Astrocyte of the cerebellum (primary cell): ENCODE measurements around the gene DNAJB1.

Experiments
- DNase-seq: peaks from one replicate; pipeline ENCODE4 v3.0.0-alpha.2; 2011; ENCODE audit warnings: low read depth
- H3K4me3 ChIP-seq: 2 replicates; pipeline ENCODE4 v1.5.1; 2011; ENCODE audit warnings: mild to moderate bottlenecking, low read depth, low read length, moderate library complexity
- in situ Hi-C: cut with HindIII; loops from 2 replicates; pipeline ENCODE4 v1.10.0; 2017; ENCODE audit warnings: low sequenced_read_pairs
- TF ChIP-seq, protein P1 (sequence below): IDR thresholded peaks from 2 replicates; pipeline ENCODE4 v1.5.1; 2012; ENCODE audit warnings: low read length, low read depth, moderate library complexity, mild to moderate bottlenecking; ENCODE audit errors: missing control alignments

Gene DNAJB1

DNA sequence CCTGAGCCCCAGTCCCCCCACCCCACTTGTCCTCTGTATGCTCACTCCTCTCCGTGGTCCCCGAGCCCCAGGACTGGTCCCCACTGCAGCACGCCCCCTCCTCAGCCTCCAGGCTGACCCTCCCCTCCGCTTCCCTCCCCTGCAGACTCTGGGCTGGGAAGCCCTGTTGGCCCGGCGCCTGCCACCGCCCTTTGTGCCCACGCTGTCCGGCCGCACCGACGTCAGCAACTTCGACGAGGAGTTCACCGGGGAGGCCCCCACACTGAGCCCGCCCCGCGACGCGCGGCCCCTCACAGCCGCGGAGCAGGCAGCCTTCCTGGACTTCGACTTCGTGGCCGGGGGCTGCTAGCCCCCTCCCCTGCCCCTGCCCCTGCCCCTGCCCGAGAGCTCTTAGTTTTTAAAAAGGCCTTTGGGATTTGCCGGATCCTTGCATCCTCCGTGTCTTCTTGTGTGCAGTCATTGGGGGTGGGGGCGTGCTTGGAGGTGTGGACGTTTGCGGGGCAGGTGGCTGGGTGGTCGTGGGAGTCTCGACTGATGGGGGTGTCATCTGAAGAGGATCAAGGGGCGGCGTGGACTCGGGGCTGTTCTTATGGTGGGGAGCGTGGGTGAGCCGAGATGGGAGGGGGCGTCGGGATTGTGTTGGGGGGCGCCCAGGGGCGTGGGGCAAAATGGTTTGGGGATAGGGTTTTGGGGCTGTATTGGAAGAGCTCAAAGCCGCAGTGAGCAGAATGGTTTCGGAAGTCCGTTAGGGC lies 46.6 kb downstream of the DNAJB1 start:
- no peak for DNase-seq
- TF ChIP-seq, protein P1, sequence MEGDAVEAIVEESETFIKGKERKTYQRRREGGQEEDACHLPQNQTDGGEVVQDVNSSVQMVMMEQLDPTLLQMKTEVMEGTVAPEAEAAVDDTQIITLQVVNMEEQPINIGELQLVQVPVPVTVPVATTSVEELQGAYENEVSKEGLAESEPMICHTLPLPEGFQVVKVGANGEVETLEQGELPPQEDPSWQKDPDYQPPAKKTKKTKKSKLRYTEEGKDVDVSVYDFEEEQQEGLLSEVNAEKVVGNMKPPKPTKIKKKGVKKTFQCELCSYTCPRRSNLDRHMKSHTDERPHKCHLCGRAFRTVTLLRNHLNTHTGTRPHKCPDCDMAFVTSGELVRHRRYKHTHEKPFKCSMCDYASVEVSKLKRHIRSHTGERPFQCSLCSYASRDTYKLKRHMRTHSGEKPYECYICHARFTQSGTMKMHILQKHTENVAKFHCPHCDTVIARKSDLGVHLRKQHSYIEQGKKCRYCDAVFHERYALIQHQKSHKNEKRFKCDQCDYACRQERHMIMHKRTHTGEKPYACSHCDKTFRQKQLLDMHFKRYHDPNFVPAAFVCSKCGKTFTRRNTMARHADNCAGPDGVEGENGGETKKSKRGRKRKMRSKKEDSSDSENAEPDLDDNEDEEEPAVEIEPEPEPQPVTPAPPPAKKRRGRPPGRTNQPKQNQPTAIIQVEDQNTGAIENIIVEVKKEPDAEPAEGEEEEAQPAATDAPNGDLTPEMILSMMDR: no peak
- no peak overlapping the region for H3K4me3 ChIP-seq
- in situ Hi-C loops: no loop called here

DNA sequence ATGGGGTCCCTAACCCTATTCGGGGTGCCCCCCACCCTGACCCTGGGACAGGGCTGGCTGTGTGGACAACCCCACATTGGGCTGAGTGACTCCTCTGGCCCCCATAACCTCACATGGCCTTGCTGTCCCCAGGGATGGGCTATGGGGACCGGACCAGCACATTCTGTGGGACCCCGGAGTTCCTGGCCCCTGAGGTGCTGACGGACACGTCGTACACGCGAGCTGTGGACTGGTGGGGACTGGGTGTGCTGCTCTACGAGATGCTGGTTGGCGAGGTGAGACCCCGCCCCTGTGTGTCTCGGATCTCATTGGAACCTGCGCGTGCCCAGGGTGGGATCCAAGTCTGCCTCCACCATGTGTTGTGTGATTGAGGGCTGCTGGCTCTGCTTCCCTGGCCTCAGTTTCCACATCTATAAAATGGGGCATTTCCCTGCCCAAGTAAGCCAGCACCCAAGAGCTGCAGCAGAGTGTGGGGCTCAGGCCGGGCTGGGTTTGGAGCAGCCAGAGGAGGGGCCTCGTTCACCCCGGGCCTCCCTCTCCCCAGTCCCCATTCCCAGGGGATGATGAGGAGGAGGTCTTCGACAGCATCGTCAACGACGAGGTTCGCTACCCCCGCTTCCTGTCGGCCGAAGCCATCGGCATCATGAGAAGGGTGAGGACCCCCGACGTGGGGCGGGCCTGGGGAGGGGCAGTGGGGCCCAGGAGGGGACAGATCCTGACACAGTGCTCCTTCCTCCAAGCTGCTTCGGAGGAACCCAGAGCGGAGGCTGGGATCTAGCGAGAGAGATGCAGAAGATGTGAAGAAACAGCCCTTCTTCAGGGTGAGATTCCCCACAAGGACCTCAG lies 47.9 kb downstream of the DNAJB1 start:
- no peak overlapping the region for H3K4me3 ChIP-seq
- TF ChIP-seq, protein P1: no peak
- DNase-seq: no peak
- in situ Hi-C loops: no loop called here

DNA sequence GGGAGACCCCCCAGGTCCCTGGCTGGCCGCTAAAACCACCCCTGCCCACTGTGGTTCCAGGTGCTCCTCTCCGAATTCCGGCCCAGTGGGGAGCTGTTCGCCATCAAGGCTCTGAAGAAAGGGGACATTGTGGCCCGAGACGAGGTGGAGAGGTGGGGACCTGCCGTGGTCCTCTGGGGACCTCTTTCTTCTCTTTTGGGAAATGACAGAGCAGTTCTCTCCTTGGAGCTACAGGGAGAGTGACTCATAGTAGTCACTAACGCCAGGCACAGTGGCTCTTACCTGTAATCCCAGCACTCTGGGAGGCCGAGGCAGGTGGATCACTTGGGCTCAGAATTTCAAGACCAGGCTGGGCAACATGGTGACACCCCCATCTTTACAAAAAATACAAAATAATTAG lies 50.4 kb downstream of the DNAJB1 start:
- DNase-seq: no peak
- H3K4me3 ChIP-seq: no peak overlapping the region
- TF ChIP-seq, protein P1: no peak

DNA sequence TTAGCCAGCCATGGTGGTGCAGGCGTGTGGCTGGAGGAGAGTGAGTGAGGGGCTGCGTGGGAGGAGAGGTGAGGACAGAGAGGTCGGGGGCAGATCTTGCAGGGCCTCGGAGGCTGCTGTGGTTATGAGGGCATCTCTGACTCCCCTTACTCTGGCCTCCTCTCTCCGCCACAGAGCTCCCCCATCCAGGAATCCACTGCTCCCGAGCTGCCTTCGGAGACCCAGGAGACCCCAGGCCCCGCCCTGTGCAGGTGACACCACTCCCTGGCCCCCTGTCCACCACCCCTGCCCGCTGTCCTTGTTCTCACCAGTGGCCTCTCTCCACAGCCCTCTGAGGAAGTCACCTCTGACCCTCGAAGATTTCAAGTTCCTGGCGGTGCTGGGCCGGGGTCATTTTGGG lies 50.8 kb downstream of the DNAJB1 start:
- in situ Hi-C loops: no loop called here
- TF ChIP-seq, protein P1: no peak
- no peak overlapping the region for H3K4me3 ChIP-seq
- no peak for DNase-seq

More for the DNA sequence above, 50.4 kb downstream of the DNAJB1 start:
- in situ Hi-C loops: no loop called here
